ENCODE results near the gene COX7B.
"Not testable (repeated sequence)": the region's sequence is repeated elsewhere in the genome, so short reads cannot be mapped to it uniquely, and the experiment has no call there.

The COX7B gene, protein sequence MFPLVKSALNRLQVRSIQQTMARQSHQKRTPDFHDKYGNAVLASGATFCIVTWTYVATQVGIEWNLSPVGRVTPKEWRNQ

GRCh38 chrX:77899081-77899828 lies at the start of gene COX7B:
TSS of gene COX7B (plus strand) at chrX:77899468. CDS start at chrX:77899554, 86 bp downstream.
- DNase-seq (ENCODE audit: low read depth in 2 of 2) = peak; percentile 1 to 18

DNA sequence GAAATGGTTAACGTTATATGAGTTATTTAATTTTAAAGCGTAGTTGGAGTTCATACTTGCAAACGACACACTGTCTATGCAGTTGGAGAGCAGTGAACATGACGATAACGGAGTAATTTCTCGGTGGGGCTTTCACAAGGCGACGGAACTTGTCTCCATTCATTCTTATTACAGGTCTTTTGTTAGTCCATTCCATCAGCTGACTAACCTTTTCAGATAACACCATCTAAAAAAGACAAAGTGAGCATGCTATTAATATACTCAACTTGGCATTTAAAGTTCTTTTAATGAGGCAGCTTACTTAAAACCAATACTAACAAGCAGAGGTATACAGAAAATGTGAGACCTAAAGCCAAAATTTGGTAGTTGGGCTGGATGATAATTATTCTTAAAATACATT lies 23.9 kb upstream of the COX7B start:
- no peak for DNase-seq (ENCODE audit: low read depth in 2 of 2)

GRCh38 chrX:77881418-77881817 lies 17.9 kb upstream of the COX7B start:
- not testable (repeated sequence) for DNase-seq (ENCODE audit: low read depth in 2 of 2)

DNA sequence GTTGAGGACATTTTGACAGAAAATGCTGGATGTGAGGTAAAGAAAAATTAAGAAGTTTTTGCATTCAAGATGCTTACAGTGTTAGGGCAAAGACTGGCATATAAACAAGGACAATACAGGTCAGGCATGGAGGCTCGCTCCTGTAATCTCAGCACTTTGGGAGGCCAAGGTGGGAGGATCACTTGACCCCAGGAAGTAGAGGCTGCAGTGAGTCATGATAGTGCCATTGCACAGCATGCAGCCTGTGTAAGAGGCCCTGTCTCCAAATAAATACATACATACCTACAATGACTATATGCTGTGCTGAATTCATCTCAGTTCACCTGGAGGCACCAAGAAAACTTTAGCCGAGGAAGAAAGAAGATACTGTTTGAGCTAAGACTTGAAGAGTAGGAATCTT lies 6.4 kb upstream of the COX7B start:
- DNase-seq (ENCODE audit: low read depth in 2 of 2) = no peak

GRCh38 chrX:77893713-77894112 lies 5.6 kb upstream of the COX7B start:
- no peak for DNase-seq (ENCODE audit: low read depth in 2 of 2)

DNA sequence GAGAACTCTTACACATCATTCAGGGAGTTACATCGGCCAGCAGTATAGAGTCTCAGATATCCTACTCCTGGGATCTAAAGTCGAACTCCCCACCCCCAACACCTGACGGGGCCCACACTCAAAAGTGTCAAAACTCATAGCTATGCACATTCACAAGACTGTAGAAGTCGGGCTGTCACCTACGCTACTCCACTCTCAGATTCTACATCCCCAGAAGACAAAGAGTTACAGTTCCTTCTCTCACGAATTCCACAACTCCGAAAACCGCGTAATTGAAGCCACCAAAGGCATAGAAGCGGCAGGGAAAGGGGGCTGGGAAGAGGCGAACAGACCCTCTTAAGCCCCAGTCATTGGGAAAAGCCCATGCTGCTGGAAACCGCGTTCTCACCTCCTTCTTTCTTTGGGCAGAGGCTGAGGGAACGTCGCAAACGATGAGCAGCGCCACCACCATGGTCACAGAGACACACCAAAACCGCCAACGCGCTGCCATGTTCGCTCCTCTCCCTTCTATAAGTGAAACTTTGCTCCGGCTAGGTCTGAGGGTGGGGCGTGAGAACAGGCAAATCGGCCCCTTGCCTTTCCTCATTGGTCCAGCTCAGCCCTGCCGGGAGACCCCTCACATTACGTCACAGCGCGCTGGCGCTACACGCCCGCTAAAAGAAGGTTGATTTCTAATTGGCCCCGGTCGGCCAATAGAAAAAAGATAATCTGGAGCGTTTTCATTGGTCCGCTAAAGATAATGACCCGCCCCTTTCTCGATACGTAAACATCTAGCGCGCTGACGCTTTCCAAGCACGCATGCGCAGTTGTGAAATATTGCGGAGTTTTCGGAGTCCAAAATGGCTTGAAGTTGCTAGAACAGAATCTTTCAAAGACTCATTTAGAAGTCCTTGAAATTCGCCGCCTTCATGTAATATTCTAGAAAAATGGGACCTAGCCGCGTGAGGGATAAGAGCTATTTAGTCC lies 4.1 kb upstream of the COX7B start, which contains the start of gene MAGT1:
Gene MAGT1, minus strand, starts transcription at position 515 of the 966 bp plus-strand sequence. Its CDS starts 25 bp downstream, at position 490.
- peak; percentile 66 to 75 for DNase-seq (ENCODE audit: low read depth in 2 of 2)

- no peak for DNase-seq (ENCODE audit: low read depth in 2 of 2)
Observed at GRCh38 chrX:77900688-77901087, 1.4 kb downstream of the COX7B start.

- no peak for DNase-seq (ENCODE audit: low read depth in 2 of 2)
Observed at GRCh38 chrX:77901506-77901905, 2.2 kb downstream of the COX7B start.

GRCh38 chrX:77910108-77910840 lies 11.0 kb downstream of the COX7B start, which contains the start of gene ATP7A:
TSS of gene ATP7A (plus strand) at chrX:77910693. CDS start at chrX:77971642, 60,949 bp downstream.
- peak; percentile 74 to 80 for DNase-seq (ENCODE audit: low read depth in 2 of 2)

DNA sequence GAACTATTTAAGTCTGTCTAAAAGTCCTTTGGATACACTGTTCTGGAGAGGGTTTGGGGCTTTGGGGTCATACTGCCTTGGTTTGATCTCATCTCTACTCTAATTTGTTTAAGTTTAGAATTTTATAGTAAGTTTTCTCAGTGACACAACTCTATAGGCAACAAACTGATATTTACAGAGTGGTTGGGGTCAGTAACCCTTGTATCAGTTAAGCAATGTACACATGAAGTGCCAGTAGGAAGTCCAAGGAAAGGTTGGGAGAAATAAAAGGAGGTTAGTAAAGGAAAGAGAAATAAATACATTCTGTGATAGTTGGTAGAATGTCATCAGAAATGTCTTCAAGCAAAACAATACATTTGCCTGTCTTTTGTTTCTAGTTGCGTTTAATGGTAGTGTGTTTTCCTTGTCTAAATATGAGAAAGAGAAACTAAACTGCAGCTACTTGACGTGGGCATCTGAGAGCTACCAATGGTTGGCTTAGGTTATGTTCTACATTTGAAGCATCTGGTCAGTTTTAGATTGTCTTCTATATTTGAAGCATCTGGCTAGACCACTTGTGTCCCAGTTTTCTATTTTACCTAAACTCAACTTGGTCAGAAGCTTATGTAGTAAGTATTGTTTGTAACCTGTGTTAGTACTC lies 18.1 kb downstream of the COX7B start:
- no peak for DNase-seq (ENCODE audit: low read depth in 2 of 2)

GRCh38 chrX:77918568-77918967 lies 19.3 kb downstream of the COX7B start:
- no peak for DNase-seq (ENCODE audit: low read depth in 2 of 2)

DNA sequence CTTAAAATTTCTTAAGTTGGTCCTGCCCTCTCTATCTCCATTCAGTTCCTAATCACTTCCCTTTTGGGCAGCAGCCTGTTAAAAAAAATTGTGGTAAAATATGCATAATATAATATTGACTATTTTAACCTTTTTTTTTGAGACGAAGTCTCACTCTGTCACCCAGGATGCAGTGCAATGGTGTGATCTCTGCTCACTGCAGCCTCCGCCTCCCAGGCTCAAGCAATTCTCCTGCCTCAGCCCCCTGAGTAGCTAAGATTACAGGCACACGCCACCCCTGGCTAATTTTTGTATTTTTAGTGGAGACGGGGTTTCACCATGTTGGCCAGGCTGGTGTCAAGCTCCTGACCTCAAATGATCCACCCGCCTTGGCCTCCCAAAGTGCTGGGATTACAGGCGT lies 20.1 kb downstream of the COX7B start:
- DNase-seq (ENCODE audit: low read depth in 2 of 2) = not testable (repeated sequence)

DNA sequence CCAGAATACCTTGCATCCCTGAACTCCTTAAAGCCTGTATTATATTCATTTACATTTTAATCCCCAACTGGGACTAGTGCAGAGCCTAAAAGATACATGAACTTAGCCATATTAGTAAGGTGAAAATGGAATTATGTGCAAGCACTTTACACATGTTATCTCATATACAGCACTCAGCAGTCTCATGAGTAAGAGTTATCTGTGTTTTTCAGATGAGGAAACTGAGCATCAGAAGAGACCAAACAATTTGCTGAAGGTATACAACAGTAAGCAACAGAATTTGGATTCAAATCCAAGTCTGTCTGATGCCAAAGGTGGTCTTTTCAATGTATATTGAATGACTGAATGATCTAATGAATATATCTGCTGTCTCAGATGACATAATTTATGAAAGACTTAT lies 23.5 kb downstream of the COX7B start:
- DNase-seq (ENCODE audit: low read depth in 2 of 2) = no peak

- no peak for DNase-seq (ENCODE audit: low read depth in 2 of 2)
Observed at GRCh38 chrX:77924320-77924859, 25.1 kb downstream of the COX7B start.

GRCh38 chrX:77925764-77926163 lies 26.5 kb downstream of the COX7B start:
- DNase-seq (ENCODE audit: low read depth in 2 of 2) = no peak

GRCh38 chrX:77930581-77930980 lies 31.3 kb downstream of the COX7B start:
- no peak for DNase-seq (ENCODE audit: low read depth in 2 of 2)

GRCh38 chrX:77935886-77936285 lies 36.6 kb downstream of the COX7B start:
- DNase-seq (ENCODE audit: low read depth in 2 of 2) = no peak

DNA sequence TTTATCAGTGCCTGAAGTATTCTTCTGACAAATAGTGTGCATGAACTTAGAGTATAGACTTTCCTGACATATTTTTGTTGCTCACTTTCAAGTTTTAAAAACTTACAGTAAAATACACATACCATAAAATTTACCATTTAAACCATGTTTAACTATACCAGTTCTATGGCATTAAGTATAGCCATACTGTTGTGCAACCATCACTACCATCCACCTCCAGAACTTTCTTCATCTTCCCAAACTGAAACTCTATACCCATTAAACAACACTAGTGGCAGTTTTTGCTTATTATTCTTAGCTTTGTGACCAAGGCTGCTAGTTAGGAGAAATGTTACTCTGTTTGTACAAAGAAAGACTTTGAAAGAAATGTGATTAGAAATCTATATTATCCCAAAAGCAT lies 37.0 kb downstream of the COX7B start:
- DNase-seq (ENCODE audit: low read depth in 2 of 2) = no peak

GRCh38 chrX:77937291-77937690 lies 38.0 kb downstream of the COX7B start:
- DNase-seq (ENCODE audit: low read depth in 2 of 2) = no peak

DNA sequence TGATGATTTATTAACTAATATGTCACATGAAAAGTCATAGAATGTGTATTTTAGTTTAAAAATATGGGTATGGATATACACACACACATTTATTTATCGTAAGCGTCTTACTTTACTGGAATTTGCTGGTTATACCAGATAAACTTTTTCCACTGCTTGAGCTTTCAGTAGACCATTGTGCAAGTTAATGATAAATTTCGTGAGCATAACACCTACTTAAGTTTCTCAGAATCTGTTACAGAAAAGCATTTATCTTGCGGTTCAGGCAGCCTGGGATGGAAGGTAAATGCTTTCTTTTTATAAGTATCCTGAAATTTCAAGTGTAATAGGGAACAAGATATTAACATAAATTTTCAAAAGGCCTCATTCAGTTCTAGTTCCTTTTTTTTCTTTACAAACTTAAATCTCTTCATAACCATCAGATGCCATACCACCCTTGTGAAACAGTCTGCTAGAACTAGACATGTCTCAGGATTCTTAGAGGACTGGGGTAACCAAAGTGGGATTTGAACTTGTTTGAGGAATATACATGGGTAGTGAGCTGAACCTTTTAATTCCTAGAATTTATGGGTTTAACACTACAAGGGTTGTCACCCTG lies 38.9 kb downstream of the COX7B start:
- DNase-seq (ENCODE audit: low read depth in 2 of 2) = no peak
